ENCODE results near the gene ZDHHC1. TPM values are rescaled to one million over a fixed set of nuclear protein-coding genes. Genes with fewer than 3 reads are reported as not detected.

ZDHHC1 gene
- polyA plus RNA-seq, 1 of the 3 experiments (the other 2 are of a cell fraction): 15.8 TPM

DNA sequence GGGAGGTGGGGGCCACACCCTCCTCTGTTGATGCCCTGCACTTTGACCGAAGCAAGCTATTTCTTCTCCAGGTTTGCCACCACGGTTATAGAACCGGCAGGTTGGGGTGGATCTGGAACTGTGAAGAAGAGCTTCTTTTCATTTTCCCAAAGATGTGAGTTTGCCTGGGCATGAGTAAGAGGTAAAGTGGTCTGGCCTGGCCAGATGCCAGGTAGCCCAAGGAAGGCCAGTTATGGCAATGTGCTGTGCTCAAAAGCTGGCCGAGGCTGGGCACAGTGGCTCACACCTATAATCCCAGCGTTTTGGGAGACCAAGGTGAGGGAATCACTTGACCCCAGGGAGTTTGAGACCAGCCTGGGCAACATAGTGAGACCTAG, 46.0 kb upstream of the ZDHHC1 start:
- 79% methylated on average over 3 of the region's 5 CpGs for WGBS (ENCODE audit: low lambda C conversion rate)

GRCh38 chr16:67461600-67462278, 45.5 kb upstream of the ZDHHC1 start:
- Histone ChIP-seq H3K27ac (ENCODE audit: low read depth in 2 of 2, low read length in 1 of 2) (no peak overlapping the region), H3K9me2 (no peaks in the 10 kb centered on the region), H3K36me3 (replicated peaks in 1 of 2; ENCODE audit: control insufficient read depth in 1 of 2, insufficient read depth in 2 of 2, low read length in 1 of 2) (peaks cover 0 to 4% of the 10 kb centered on the region in 2 experiments), H3K27me3 (ENCODE audit: insufficient read depth) (no peaks in the 10 kb centered on the region), H4K20me1 (ENCODE audit: insufficient read depth) (peaks cover 87% of the 10 kb centered on the region), H3F3A (replicated peaks; ENCODE audit: insufficient read depth) (peaks cover 3% of the 10 kb centered on the region), H3K4me1 (ENCODE audit: control insufficient read depth in 1 of 2, insufficient read depth in 2 of 2, low read depth in 1 of 2, low read length in 1 of 2) (peaks cover 18 to 56% of the 10 kb centered on the region in 2 experiments; a peak in 3 of 4 replicates), H2AFZ (ENCODE audit: low read depth) (no peak overlapping the region), H3K9me3 (no peaks in the 10 kb centered on the region), H3K4me2 (no peak overlapping the region), H3K79me2 (ENCODE audit: insufficient read depth) (peaks cover 73% of the 10 kb centered on the region), H3K9ac (no peak overlapping the region), H3K4me3 (ENCODE audit: low read depth in 2 of 2, low read length in 1 of 2) (no peak overlapping the region)
- TF ChIP-seq, protein P1, sequence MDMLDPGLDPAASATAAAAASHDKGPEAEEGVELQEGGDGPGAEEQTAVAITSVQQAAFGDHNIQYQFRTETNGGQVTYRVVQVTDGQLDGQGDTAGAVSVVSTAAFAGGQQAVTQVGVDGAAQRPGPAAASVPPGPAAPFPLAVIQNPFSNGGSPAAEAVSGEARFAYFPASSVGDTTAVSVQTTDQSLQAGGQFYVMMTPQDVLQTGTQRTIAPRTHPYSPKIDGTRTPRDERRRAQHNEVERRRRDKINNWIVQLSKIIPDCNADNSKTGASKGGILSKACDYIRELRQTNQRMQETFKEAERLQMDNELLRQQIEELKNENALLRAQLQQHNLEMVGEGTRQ (IDR thresholded peaks at IDR 0.05; ENCODE audit: borderline replicate concordance, low read depth, low read length): no peak
- no peak for TF ChIP-seq USF1 (IDR thresholded peaks at IDR 0.05; ENCODE audit: borderline replicate concordance, low read depth)
- no peak for TF ChIP-seq FOXM1 (IDR thresholded peaks at IDR 0.05; ENCODE audit: low read depth)
- TF ChIP-seq FOSL2 (IDR thresholded peaks at IDR 0.05; ENCODE audit: borderline replicate concordance, low read depth): no peak
- no peak for TF ChIP-seq JUND (IDR thresholded peaks at IDR 0.05)
- no peak for TF ChIP-seq GATA2 (CRISPR knock-in tag; IDR thresholded peaks at IDR 0.05)
- no peak for TF ChIP-seq FOXJ3 (CRISPR knock-in tag; IDR thresholded peaks at IDR 0.05)
- no peak for TF ChIP-seq NRF1 (IDR thresholded peaks at IDR 0.05; ENCODE audit: low read depth, low read length)
- TF ChIP-seq, protein P2, sequence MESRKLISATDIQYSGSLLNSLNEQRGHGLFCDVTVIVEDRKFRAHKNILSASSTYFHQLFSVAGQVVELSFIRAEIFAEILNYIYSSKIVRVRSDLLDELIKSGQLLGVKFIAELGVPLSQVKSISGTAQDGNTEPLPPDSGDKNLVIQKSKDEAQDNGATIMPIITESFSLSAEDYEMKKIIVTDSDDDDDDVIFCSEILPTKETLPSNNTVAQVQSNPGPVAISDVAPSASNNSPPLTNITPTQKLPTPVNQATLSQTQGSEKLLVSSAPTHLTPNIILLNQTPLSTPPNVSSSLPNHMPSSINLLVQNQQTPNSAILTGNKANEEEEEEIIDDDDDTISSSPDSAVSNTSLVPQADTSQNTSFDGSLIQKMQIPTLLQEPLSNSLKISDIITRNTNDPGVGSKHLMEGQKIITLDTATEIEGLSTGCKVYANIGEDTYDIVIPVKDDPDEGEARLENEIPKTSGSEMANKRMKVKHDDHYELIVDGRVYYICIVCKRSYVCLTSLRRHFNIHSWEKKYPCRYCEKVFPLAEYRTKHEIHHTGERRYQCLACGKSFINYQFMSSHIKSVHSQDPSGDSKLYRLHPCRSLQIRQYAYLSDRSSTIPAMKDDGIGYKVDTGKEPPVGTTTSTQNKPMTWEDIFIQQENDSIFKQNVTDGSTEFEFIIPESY (IDR thresholded peaks at IDR 0.05; ENCODE audit: borderline replicate concordance, low read depth): no peak
- no peak for DNase-seq
- POLR2A ChIA-PET: no interaction called here
- 91% methylated on average over 7 of the region's 8 CpGs for WGBS (ENCODE audit: low lambda C conversion rate)
- CTCF ChIA-PET: interaction anchor here (0.8 to 8.2 kb wide), 10 partner anchors 10 to 183 kb away, joined by 3 to 76 read pairs (median 3); partner anchors contain the start of genes KCTD19, LRRC36 and ZDHHC1

More for the DNA sequence above, 46.0 kb upstream of the ZDHHC1 start:
- H3K27ac ChIP-seq (ENCODE audit: low read depth in 2 of 2, low read length in 1 of 2): no peak overlapping the region
- no peak overlapping the region for H3K4me2 ChIP-seq
- DNase-seq: no peak
- H2AFZ ChIP-seq (ENCODE audit: low read depth): no peak overlapping the region
- H3K36me3 ChIP-seq (replicated peaks in 1 of 2; ENCODE audit: control insufficient read depth in 1 of 2, insufficient read depth in 2 of 2, low read length in 1 of 2): peaks cover 0 to 4% of the 10 kb centered on the region in 2 experiments
- TF ChIP-seq JUND (IDR thresholded peaks at IDR 0.05) (no peak), NFIC (IDR thresholded peaks at IDR 0.05; ENCODE audit: borderline replicate concordance) (peak; percentile 39; the same call in 1 of the 2 replicates), FOXJ3 (CRISPR knock-in tag; IDR thresholded peaks at IDR 0.05) (no peak)
- no peaks in the 10 kb centered on the region for H3K9me2 ChIP-seq
- H3K4me1 ChIP-seq (ENCODE audit: control insufficient read depth in 1 of 2, insufficient read depth in 2 of 2, low read depth in 1 of 2, low read length in 1 of 2): peaks cover 18 to 51% of the 10 kb centered on the region in 2 experiments; a peak in 3 of 4 replicates
- H3K79me2 ChIP-seq (ENCODE audit: insufficient read depth): peaks cover 77% of the 10 kb centered on the region
- H3K27me3 ChIP-seq (ENCODE audit: insufficient read depth): no peaks in the 10 kb centered on the region
- H3K4me3 ChIP-seq (ENCODE audit: low read depth in 2 of 2, low read length in 1 of 2): no peak overlapping the region
- H3K9me3 ChIP-seq: no peaks in the 10 kb centered on the region
- H4K20me1 ChIP-seq (ENCODE audit: insufficient read depth): peaks cover 88% of the 10 kb centered on the region
- H3F3A ChIP-seq (replicated peaks; ENCODE audit: insufficient read depth): peaks cover 7% of the 10 kb centered on the region
- ChIA-PET CTCF (interaction anchor here (0.8 to 8.2 kb wide), 10 partner anchors 11 to 184 kb away, joined by 3 to 76 read pairs (median 3); partner anchors contain the start of genes KCTD19, LRRC36 and ZDHHC1), POLR2A (no interaction called here)
- H3K9ac ChIP-seq: no peak overlapping the region
